NT2/D1 (cell line): ENCODE results near the gene SWT1.

ENCODE experiments used
- SUZ12 ChIP-seq: IDR thresholded peaks from 2 replicates; pipeline ENCODE4 v1.6.1; 2011; ENCODE audit not compliant: insufficient read length, insufficient read depth; ENCODE audit errors: extremely low read depth
- ZNF274 ChIP-seq: IDR thresholded peaks from 2 replicates; pipeline ENCODE4 v1.6.1; 2011; ENCODE audit warnings: mild to moderate bottlenecking, low read depth, low read length

DNA sequence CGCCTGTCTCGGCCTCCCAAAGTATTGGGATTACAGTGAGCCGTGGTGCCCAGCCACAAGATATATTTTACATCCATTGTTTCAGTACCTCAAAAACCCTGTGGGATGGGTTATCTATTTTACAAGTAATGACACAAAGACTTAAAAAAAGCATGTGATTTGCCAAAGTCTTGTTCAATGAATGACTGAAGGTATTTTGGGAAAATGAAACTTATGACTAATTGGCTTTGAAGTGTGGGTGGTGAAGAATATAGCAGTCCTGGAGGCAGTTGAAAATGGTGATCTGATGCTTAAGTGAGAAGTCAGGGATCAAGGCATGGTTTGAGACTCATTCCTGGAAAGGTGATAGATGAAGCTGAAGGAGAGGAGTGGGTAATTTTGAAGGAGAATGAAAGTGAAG is 3.0 kb downstream of the SWT1 start:
- no peak for TF ChIP-seq SUZ12
- TF ChIP-seq ZNF274: no peak
